ENCODE measurements around the gene GALNT2. TPM values are rescaled to one million over a fixed set of nuclear protein-coding genes. Genes with fewer than 3 reads are reported as not detected.
A peak's percentile ranks its signal among the peaks of the same experiment; 100 is the strongest.

GALNT2 gene
- total and polyA plus RNA-seq, 9 of the 15 experiments (the other 6 are each of a cell fraction or from before 2014, with no cell fraction given) = 1.6 to 106 (median 51.9) TPM

DNA sequence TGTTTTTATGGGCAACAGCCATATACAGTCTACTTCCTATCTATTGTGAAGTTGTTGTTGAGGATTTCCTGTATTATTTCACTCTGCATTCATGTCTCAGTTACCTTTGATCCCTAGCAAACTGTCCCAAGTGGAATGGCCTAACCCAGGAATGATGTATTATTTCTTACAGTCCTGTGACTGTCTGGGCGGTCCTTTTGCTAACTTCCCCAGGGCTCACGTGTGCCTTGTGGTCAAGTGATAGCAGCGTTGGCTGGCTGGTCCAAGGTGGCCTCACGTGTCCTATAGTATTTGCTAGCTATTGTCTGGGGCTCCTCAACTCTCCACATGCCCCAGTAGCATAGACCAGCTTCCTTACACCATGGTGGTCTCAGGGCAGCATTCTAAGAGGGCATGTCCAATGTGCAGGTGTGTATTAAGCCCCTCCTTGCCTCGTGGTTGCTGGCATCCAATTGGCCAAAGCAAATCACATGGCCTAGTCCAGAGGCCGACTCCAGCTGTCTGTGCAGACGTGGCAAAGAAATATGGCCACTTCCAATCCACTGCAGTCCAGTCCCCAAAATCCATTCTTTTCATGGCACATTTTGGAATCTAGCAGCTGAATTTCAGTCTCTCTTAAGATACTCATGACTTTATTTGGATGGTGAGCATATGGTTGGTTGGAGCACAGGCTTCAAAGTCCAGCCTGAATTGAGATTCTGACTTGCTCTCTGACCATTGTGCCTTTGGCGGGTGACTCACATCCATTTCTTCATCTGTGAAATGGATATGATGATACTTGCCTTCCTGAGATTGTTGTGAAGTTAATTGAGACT lies 94.1 kb downstream of the GALNT2 start (continued):
- TF ChIP-seq, protein P1, sequence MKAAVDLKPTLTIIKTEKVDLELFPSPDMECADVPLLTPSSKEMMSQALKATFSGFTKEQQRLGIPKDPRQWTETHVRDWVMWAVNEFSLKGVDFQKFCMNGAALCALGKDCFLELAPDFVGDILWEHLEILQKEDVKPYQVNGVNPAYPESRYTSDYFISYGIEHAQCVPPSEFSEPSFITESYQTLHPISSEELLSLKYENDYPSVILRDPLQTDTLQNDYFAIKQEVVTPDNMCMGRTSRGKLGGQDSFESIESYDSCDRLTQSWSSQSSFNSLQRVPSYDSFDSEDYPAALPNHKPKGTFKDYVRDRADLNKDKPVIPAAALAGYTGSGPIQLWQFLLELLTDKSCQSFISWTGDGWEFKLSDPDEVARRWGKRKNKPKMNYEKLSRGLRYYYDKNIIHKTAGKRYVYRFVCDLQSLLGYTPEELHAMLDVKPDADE (conservative IDR thresholded peaks at IDR 0.05; ENCODE audit: control insufficient read depth, low read depth, low read length) = no peak
- no peak for TF ChIP-seq COPS2 (conservative IDR thresholded peaks at IDR 0.05)
- TF ChIP-seq NCOR1 (IDR thresholded peaks at IDR 0.05) = no peak
- TF ChIP-seq ZNF717 (CRISPR knock-in tag; IDR thresholded peaks at IDR 0.05) = no peak
- no peak for TF ChIP-seq HDAC6 (IDR thresholded peaks at IDR 0.05; ENCODE audit: low read depth, low read length)
- TF ChIP-seq STAT5B (CRISPR knock-in tag; IDR thresholded peaks at IDR 0.05) = no peak
- no peak for TF ChIP-seq SNAPC5 (CRISPR knock-in tag; IDR thresholded peaks at IDR 0.05)
- no peak for TF ChIP-seq GTF2A2 (tag; IDR thresholded peaks at IDR 0.05)
- TF ChIP-seq TEAD4 (IDR thresholded peaks at IDR 0.05; ENCODE audit: low read length) = 0 out of 2 replicates have a peak, but pooled peaks have one; percentile 36
- TF ChIP-seq TEAD4 (CRISPR knock-in tag; IDR thresholded peaks at IDR 0.05; ENCODE audit: borderline replicate concordance) = no peak
- TF ChIP-seq ZNF696 (CRISPR knock-in tag; conservative IDR thresholded peaks at IDR 0.05) = no peak
- no peak for TF ChIP-seq CREB1 (IDR thresholded peaks at IDR 0.05)
- no peak; the same call in 1 of the 2 replicates for TF ChIP-seq CREB1 (CRISPR knock-in tag; IDR thresholded peaks at IDR 0.05)
- no peak for TF ChIP-seq BCOR (IDR thresholded peaks at IDR 0.05)
- no peak for TF ChIP-seq RBM39 (optimal IDR thresholded peaks at IDR 0.05; ENCODE audit: low read depth, low read length)
- no peak for TF ChIP-seq HMG20B (CRISPR knock-in tag; IDR thresholded peaks at IDR 0.05)
- TF ChIP-seq OTX1 (CRISPR knock-in tag; IDR thresholded peaks at IDR 0.05) = peak; percentile 74; the same call in 1 of the 2 replicates
- no peak for TF ChIP-seq ARNT (IDR thresholded peaks at IDR 0.05)
- peak; percentile 90 for TF ChIP-seq TFAP4 (CRISPR knock-in tag; IDR thresholded peaks at IDR 0.05; ENCODE audit: borderline replicate concordance)
- TF ChIP-seq SP2 (IDR thresholded peaks at IDR 0.05; ENCODE audit: extremely low read depth, low read depth, low read length, poor library complexity, severe bottlenecking) = no peak
- TF ChIP-seq STAT6 (CRISPR knock-in tag; IDR thresholded peaks at IDR 0.05) = no peak
- TF ChIP-seq FOSL1 (tag; conservative IDR thresholded peaks at IDR 0.05) = peak; percentile 64; the same call in 1 of the 2 replicates
- TF ChIP-seq RBFOX2 (IDR thresholded peaks at IDR 0.05; ENCODE audit: low read depth, low read length) = 0 out of 2 replicates have a peak, but pooled peaks have one; percentile 29
- 0 out of 2 replicates have a peak, but pooled peaks have one; percentile 10 for TF ChIP-seq JUN (IDR thresholded peaks at IDR 0.05; ENCODE audit: borderline replicate concordance, low read depth, low read length)
- no peak for TF ChIP-seq JUN (CRISPR knock-in tag; IDR thresholded peaks at IDR 0.05; ENCODE audit: borderline replicate concordance)
- TF ChIP-seq EHMT2 (IDR thresholded peaks at IDR 0.05) = no peak

Measured in K562 (cell line).